Vagina (tissue), 2 donors: ENCODE data around the gene MKS1. TPM values are rescaled to one million over a fixed set of nuclear protein-coding genes. Genes with fewer than 3 reads are reported as not detected.

Source experiments
- DNase-seq, 2 donors: peaks; one replicate each; pipeline ENCODE4 v3.0.0-alpha.2; 2017; ENCODE audit errors: extremely low spot score in 2 of 2
- H3K27ac ChIP-seq: fragments of 200-600 bp; sonication (generic); one replicate; pipeline ENCODE4 v1.5.1; 2019
- H3K27me3 ChIP-seq: fragments of 200-600 bp; sonication (generic); one replicate; pipeline ENCODE4 v1.5.1; 2019
- H3K36me3 ChIP-seq, 2 donors: fragments of 200-600 bp; sonication (generic); one replicate each; pipeline ENCODE4 v1.5.1; 2017 to 2019
- H3K4me1 ChIP-seq: fragments of 200-600 bp; sonication (generic); one replicate; pipeline ENCODE4 v1.5.1; 2019
- H3K4me3 ChIP-seq, 2 donors: fragments of 200-600 bp; sonication (generic); 1 replicate in 1 of 2; 2 replicates in 1 of 2; pipeline ENCODE4 v1.5.1; 2016 to 2019
- H3K9me3 ChIP-seq: fragments of 200-600 bp; sonication (generic); one replicate; pipeline ENCODE4 v1.5.1; 2019
- POLR2A ChIP-seq, 2 donors: fragments of 450-650 bp; IDR thresholded peaks; one replicate each; pipeline ENCODE4 v1.6.1; 2017; ENCODE audit warnings: antibody characterized with exemption in 2 of 2, mild to moderate bottlenecking in 2 of 2, moderate library complexity in 2 of 2
- POLR2AphosphoS5 ChIP-seq, 2 donors: sonication (generic); formaldehyde crosslinking; IDR thresholded peaks; one replicate each; pipeline ENCODE4 v1.9.0; 2017; ENCODE audit warnings: antibody characterized with exemption in 2 of 2, mild to moderate bottlenecking in 2 of 2, low read depth in 1 of 2; ENCODE audit not compliant: insufficient read depth in 1 of 2
- intact Hi-C: fragments of 100-400 bp; cut with DNase I; formaldehyde crosslinking; loops from one replicate; pipeline ENCODE4 v1.15.1; 2023
- total RNA-seq: library from RNA; depleted of rRNA; stranded (reverse); fragments of >200 nt; gene quantifications from one replicate; pipeline ENCODE4 v1.2.3, GENCODE V29; 2016
- TF ChIP-seq, protein P1 (sequence below), 3 experiments: fragments of 450-650 bp in 2 of 3; fragments of 200-600 bp in 1 of 3; sonication (generic) in 1 of 3; IDR thresholded peaks; one replicate each; pipeline ENCODE4 v1.5.1; 2017 to 2019; ENCODE audit warnings: antibody characterized with exemption in 3 of 3, mild to moderate bottlenecking in 2 of 3, moderate library complexity in 2 of 3

The MKS1 gene
- total RNA-seq, 1 donor from 2014 or later, result 13.0 TPM

DNA sequence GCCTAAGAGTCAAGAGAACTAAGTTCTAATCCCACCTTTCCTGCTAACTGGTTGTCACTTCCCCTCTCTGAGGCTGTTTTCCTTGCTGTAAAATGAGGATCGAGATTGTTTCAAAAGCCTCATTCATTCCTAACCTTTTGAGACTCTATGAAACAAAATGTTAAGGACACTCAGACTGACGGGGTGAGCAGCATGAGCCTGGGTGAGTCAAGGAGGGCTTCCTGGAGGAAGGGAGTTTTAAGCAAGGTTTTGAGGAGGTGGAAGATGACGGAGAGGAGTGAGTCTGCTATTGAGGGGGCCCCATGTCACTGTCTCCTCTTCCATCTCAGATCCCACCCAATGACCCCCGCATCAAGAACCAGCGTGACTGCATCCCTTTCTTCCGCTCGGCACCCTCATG lies 22.4 kb downstream of the MKS1 start:
- TF ChIP-seq POLR2A (IDR thresholded peaks at IDR 0.05), result no peak
- TF ChIP-seq POLR2AphosphoS5 (IDR thresholded peaks at IDR 0.05; ENCODE audit: insufficient read depth in 1 of 2, low read depth in 1 of 2), result no peak
- TF ChIP-seq, protein P1, sequence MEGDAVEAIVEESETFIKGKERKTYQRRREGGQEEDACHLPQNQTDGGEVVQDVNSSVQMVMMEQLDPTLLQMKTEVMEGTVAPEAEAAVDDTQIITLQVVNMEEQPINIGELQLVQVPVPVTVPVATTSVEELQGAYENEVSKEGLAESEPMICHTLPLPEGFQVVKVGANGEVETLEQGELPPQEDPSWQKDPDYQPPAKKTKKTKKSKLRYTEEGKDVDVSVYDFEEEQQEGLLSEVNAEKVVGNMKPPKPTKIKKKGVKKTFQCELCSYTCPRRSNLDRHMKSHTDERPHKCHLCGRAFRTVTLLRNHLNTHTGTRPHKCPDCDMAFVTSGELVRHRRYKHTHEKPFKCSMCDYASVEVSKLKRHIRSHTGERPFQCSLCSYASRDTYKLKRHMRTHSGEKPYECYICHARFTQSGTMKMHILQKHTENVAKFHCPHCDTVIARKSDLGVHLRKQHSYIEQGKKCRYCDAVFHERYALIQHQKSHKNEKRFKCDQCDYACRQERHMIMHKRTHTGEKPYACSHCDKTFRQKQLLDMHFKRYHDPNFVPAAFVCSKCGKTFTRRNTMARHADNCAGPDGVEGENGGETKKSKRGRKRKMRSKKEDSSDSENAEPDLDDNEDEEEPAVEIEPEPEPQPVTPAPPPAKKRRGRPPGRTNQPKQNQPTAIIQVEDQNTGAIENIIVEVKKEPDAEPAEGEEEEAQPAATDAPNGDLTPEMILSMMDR (IDR thresholded peaks at IDR 0.05), result no peak
- H3K4me1 ChIP-seq, result no peaks in the 10 kb centered on the region
- H3K36me3 ChIP-seq, result no peaks in the 10 kb centered on the region
- intact Hi-C loops, result no loop called here
- no peak for DNase-seq
- no peak overlapping the region for H3K4me3 ChIP-seq
- no peaks in the 10 kb centered on the region for H3K9me3 ChIP-seq
- no peaks in the 10 kb centered on the region for H3K27me3 ChIP-seq
- H3K27ac ChIP-seq, result no peak overlapping the region

GRCh38 chr17:58195518-58196123 lies 23.4 kb downstream of the MKS1 start:
- H3K27me3 ChIP-seq, result no peaks in the 10 kb centered on the region
- no peaks in the 10 kb centered on the region for H3K4me1 ChIP-seq
- TF ChIP-seq POLR2A (IDR thresholded peaks at IDR 0.05) (no peak), POLR2AphosphoS5 (IDR thresholded peaks at IDR 0.05; ENCODE audit: insufficient read depth in 1 of 2, low read depth in 1 of 2) (no peak)
- TF ChIP-seq, protein P1 (IDR thresholded peaks at IDR 0.05), result no peak
- H3K27ac ChIP-seq, result no peak overlapping the region
- no peaks in the 10 kb centered on the region for H3K36me3 ChIP-seq
- no peak for DNase-seq
- H3K4me3 ChIP-seq, result no peak overlapping the region
- no peaks in the 10 kb centered on the region for H3K9me3 ChIP-seq
- intact Hi-C loops, result no loop called here

DNA sequence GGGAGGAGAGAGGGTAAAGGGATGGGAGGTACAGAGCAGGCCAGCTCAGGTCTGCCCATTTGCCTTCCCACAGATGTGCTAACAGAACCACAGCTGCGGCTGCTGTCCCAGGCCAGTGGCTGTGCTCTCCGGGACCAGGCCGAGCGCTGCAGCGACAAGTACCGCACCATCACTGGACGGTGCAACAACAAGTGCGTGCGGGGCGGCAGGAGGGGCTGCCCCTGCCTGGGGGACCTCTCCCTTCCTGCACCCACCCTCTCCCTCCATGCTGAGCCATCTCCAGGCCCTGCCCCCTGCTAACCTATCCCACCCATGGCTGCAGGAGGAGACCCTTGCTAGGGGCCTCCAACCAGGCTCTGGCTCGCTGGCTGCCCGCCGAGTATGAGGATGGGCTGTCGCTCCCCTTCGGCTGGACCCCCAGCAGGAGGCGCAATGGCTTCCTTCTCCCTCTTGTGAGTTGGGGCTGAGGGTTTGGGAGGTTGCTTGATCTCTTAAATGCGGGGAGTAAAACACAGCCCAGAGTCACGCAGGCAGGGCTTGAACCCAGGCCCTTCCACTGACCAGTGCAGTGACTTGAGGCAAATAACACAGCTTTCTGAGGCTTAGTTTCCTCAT lies 25.3 kb downstream of the MKS1 start:
- H3K27me3 ChIP-seq, result no peaks in the 10 kb centered on the region
- intact Hi-C loops, result loop anchor here (5.0 kb wide), 1 partner anchor 894 kb away; no protein-coding TSS in a partner anchor
- no peak overlapping the region for H3K4me3 ChIP-seq
- no peak for DNase-seq
- TF ChIP-seq POLR2AphosphoS5 (IDR thresholded peaks at IDR 0.05; ENCODE audit: insufficient read depth in 1 of 2, low read depth in 1 of 2) (no peak), POLR2A (IDR thresholded peaks at IDR 0.05) (no peak)
- TF ChIP-seq, protein P1 (IDR thresholded peaks at IDR 0.05), result no peak
- no peak overlapping the region for H3K27ac ChIP-seq
- H3K36me3 ChIP-seq, result no peaks in the 10 kb centered on the region
- no peaks in the 10 kb centered on the region for H3K4me1 ChIP-seq
- H3K9me3 ChIP-seq, result no peaks in the 10 kb centered on the region

GRCh38 chr17:58192612-58193011 lies 26.4 kb downstream of the MKS1 start, which contains the start of gene EPX:
Gene EPX (plus strand): TSS chr17:58192726. CDS start chr17:58192847, 121 bp downstream.
- no peak for DNase-seq
- no peak for TF ChIP-seq POLR2AphosphoS5 (IDR thresholded peaks at IDR 0.05; ENCODE audit: insufficient read depth in 1 of 2, low read depth in 1 of 2)
- TF ChIP-seq, protein P1 (IDR thresholded peaks at IDR 0.05), result no peak
- TF ChIP-seq POLR2A (IDR thresholded peaks at IDR 0.05), result no peak
- no peaks in the 10 kb centered on the region for H3K9me3 ChIP-seq
- no peaks in the 10 kb centered on the region for H3K4me1 ChIP-seq
- H3K27ac ChIP-seq, result no peak within 1 kb of the TSS
- no peaks in the 10 kb centered on the region for H3K36me3 ChIP-seq
- no peaks in the 10 kb centered on the region for H3K27me3 ChIP-seq
- H3K4me3 ChIP-seq, result no peak within 1 kb of the TSS
- intact Hi-C loops, result loop anchor here (5.0 kb wide), 1 partner anchor 895 kb away; no protein-coding TSS in a partner anchor
